Left cardiac atrium (tissue), 4 donors: ENCODE measurements around the gene CDH11. TPM values are rescaled to one million over a fixed set of nuclear protein-coding genes. Genes with fewer than 3 reads are reported as not detected.

Source experiments
- ATAC-seq, 2 donors: fragments of 200-7000 bp; cut with Tn5 transposase; one replicate each; pipeline ENCODE4 v1.9.1; 2020; ENCODE audit warnings: mild to moderate bottlenecking in 2 of 2, moderate library complexity in 2 of 2
- DNase-seq: peaks from one replicate; pipeline ENCODE4 v3.0.0-alpha.2; 2020
- intact Hi-C, 2 donors: fragments of 100-400 bp; cut with DNase I; formaldehyde crosslinking; loops; one replicate each; pipeline versions ENCODE4 v1.14.1 to v1.15.1; 2022 to 2023
- total RNA-seq, 2 donors: library from RNA; stranded (reverse); fragmentation: NEBNext Ultra II Directional; extraction: Animal tissue kit (Norgen Biotek cat#: 25700); gene quantifications; one replicate each; pipeline ENCODE4 v1.2.1, GENCODE V29; 2021
- donor health status: DM: no; HTN: yes; CAD: no.
- donor health status: DM: no; HTN: yes; CAD: no; lungs with severe emphysema.
- donor health status: DM: yes; HTN: yes; CAD: no.
- donor health status: Dilated cardiomyopathy.

The CDH11 gene
- total RNA-seq, 2 donors from 2014 or later: 12.8 to 48.7 TPM

DNA sequence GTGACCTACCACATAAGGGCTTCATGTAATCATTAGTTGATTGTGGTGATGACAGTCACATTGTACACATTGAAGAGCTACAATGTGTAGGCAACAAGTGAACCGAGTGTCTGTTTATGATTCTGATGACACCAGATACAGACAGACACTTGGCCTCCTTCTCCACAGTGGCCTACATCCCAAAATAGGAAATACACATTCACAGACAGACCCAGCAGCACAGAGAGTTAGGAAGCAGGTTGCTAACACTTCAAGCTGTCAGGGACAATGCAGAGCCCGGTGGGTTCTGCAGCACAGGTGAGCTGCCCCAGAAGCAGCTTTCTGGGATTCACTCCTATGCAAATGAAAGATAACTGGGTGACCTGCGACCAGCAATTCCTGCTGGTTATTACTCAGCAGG lies 72.2 kb downstream of the CDH11 start:
- DNase-seq (no peak), ATAC-seq (peak in 1 of 2 donors; percentile 53)
- intact Hi-C loops: no loop called here

DNA sequence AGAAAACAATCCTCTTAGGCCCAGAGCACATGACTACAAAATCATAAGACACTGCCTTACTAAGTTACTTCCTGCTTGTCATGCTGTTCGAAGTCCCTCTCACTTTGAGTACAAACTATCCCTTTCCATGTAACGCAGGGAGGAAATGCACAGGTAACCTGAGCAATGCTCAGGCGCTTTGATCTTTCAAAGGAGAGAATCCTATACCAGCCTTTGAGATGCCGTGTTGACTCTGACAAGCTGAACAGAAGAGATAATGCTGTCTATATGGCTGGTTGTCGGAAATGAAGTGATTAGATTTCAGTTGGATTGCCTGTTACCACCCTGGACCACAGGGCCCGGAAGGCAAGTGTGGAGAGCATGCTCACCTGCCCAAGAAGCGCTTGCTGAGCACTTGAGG lies 75.9 kb downstream of the CDH11 start:
- intact Hi-C loops: no loop called here
- no peak for ATAC-seq
- no peak for DNase-seq

DNA sequence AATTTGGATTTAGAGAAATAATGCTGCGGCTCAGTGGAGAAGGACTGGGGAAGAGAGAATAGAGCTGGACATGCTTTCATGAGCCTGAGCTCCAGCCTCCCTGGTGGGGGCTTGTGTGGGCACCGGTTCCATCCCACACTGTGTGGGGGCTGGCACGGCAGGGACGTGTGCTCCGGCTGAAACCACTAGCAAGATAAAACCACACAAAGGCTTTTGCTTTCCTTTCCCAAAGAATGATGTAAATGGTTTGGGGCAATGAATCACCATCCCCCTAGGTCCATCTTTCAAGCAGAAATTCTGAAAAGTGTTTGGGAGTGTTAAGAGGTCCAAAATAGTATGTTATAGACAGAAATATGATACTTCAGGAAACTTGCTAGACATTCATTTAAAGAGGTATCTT lies 77.0 kb downstream of the CDH11 start:
- intact Hi-C loops: no loop called here
- DNase-seq (no peak), ATAC-seq (peak in 1 of 2 donors; percentile 64)

DNA sequence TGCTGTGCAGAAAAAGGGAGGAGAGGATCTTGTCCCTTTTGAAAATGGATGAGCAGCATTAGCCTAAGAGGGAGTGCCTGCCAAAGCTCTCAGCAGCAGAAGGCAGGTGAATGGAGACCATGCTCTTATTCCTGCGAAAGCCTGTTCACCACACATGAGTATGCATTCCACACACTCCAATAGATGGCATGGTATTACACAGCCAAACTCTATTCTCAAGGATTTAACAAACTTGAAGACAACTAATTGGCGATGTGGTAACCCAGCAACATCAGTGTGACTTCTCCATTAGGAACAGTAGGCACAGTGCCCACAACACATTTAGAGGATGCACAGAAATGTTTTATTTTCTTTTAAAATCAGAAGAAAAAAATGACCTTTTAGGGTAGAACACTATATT lies 77.8 kb downstream of the CDH11 start:
- intact Hi-C loops: no loop called here
- DNase-seq (no peak), ATAC-seq (no peak)

DNA sequence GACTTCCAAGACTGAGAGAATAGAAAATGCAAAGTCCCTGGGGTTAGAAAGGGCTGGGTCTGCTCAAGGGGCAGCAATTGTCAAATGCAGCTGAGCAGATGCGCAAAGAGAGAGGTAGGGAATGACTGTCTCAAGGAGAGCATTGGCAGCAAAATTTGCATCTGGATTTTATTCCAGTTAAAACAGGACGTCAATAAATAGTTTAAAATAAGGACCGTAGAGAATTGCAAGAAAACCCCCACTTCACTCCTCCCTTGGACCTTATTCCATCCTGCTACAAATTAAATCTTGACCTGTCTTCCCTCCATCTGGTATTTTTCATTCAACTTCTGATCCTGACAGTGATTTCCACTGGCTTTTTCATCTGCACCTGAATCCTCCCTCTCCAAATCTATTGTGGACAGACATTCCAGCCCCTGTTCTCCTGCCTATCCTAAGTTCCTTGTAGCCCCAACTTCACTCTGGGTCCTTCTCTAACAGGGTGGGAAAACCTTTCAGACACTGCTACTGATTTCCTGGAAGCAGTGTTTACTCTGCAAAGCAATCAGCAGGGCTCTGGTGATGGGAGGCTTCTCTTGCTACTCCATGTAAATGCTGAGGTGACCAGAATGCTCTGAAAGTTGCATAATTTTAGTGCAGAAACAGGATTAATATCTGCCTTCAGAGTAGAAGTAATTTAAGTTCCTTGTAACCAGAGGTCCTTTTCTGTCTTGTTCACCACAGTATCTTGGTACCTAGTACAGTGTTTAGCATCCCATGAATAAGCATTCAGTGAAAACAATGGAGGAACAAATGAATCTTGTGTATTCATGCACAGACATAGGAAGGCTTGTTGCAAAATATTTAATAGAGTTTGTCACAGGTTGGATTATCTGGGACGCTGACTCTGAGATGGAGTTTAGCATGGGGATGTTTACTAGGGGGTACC lies 79.2 kb downstream of the CDH11 start:
- intact Hi-C loops: no loop called here
- DNase-seq (no peak), ATAC-seq (no peak)

DNA sequence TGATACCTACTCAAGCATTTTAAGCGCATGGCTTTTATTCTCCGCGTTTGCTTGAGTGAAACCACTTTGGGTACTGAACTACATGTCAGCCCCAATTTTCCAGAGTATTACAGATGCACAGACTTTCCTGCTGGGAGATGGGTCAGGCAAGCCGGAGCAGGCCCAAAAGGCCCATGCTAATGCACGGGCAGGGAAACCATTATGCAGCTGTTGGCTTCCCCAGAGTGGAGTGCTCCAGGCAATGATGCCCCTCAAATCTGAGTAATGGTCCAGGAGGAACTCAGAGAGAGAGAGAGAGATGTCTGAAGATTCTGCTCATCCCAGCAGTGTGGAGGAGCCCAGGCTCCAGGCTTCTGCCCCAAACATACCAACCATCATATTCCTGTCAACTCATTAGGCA lies 80.2 kb downstream of the CDH11 start:
- intact Hi-C loops: no loop called here
- no peak for ATAC-seq
- no peak for DNase-seq

DNA sequence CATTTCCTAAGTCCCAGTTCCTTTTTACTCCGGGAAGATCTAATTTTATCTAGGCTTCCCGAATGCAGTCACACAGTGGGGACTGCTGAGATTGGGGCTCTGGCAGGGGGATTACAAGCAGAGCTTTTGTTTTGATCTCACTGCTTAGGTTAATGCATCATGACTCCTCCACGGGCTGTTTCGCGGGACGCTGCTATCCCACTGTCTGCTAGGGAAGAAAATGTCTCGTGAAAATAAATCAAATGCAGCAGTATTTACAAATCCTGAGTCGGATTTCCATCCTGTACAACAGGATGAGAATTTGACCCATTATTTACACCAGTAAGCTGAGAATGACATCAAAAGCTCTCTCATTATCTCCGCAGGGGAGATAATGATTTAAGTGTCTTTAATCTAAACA lies 83.8 kb downstream of the CDH11 start:
- no peak for ATAC-seq
- DNase-seq: no peak
- intact Hi-C loops: no loop called here

DNA sequence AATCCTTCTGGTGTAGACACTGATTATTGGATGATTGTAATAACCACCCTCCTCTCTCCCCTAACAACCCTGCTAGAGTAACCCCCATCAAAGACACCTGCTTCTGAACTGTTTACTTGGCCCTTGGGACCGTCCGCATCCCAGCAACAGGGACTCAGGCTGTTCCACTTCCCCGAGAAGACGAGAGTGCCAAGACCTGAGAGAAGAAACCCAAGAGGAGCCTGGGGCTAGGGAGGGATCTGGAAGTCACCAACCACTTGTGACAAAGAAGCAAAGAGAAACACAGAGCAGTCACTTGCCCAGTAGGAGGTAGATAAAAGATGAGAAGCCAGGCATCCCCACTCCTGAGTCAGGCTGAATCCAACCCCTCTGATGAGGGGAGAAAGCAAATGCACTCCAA lies 84.3 kb downstream of the CDH11 start:
- DNase-seq (no peak), ATAC-seq (no peak)
- intact Hi-C loops: no loop called here

DNA sequence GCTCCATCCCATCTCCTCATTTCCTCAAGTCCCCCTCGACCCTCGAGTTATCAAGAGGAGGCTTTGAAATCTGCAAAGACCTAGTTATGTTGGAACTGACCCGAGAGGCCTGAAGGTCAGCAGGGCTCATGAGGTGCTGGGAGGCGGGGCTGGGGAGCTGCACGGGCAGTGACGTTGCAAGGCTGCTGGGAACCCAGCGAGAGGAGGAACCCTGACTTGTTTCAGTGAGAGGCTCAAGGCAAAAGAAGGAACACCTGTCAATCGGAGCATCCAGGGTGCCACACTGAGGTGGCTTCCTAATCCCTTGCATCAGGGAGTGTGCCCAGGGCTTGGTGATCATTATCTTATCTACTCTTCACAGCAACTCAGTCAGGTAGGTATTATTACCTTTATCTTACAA lies 86.9 kb downstream of the CDH11 start:
- no peak for ATAC-seq
- DNase-seq: no peak
- intact Hi-C loops: no loop called here

DNA sequence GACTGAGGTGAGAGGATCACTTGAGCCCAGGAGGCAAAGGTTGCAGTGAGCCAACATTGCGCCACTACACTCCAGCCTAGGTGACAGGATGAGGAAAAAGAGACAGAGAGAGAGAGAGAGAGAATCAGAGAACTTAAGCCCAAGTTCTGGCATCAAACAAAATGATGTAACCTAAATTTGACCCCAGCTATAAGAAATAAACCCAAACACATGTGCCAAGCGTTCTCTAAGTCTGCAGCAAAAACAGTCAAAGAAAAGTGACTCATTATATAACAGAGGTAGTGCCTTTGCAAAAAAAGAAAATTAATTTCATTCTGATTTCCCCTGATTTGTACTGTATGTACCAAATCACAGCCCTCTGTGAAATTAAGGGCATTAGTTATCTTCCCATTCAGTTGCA lies 89.5 kb downstream of the CDH11 start:
- no peak for ATAC-seq
- intact Hi-C loops: no loop called here

DNA sequence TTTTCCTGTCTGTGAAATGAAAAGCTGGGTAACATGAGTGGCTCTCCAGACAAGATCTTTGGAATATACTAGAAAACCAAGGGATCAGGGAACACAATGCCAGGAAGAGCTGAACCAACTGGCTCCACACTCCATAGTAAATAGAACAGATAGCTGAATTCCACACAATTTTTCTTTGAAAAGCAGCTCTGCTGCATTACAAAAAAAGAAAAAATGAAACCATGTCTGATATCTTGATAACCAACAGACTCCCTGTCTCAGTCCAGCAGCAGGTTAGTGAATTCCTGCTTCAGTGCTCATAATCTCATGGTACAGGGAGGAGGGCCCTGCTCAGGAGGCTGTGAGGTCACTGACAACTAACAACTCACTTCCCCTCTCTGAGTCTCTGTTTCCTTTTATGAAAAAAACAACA lies 97.1 kb downstream of the CDH11 start:
- DNase-seq (peak; percentile 25), ATAC-seq (peak; percentile 27 to 93)
- intact Hi-C loops: no loop called here

More for the DNA sequence above, 89.5 kb downstream of the CDH11 start:
- no peak for DNase-seq

DNA sequence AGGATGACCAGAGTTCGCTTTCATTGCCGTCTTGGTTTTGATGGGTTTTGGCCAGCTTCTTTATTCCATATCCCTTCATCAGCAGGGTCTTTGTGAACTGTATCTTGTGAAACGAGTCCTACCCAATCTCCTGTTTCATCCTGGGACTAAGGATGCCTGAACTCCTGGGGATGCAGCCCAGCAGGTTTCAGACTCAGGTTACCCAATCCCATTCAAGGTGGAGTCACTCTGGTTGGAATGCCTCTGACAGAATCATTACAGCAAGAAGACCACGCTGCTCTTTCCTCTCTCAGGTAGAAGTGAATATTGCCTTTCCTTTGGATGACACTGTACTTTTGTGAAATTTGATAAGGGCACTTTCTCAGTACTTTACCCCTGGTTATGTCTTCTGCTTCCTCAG lies 98.1 kb downstream of the CDH11 start:
- DNase-seq (no peak), ATAC-seq (no peak)
- intact Hi-C loops: no loop called here

DNA sequence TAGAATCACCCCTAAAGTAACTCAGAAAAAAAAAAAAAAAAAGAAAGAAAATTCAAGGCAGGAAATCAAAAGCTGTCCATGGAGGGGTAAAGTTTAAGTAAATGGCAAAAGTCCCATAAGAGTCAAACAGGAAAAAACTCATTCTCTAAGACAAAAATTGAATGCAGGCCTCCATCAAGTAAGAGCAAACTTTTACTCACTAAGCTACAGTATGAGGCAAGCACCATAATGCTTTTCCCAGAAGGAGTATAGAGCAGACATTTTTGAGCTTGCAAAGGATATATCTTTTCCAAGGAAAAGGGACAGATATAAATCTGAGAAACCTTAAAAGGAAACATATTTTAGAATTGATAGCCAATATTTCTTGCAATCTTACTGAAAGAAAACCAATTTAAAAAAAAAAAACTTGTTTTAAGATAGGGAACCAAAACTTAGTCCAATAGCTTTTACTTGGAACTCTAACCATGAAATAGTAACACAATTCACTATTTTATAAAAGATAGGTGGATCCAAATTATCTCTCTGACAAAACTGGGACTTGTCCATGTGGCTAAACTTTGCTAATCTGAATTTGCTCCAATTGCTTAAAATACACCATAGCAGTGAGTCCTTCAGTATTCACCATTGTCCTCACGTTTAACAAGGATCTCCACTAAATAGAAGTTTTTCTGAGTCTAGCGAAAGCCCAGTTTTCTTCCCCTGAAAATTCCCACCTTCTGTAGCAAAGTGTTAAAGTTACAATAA lies 99.8 kb downstream of the CDH11 start:
- no peak for ATAC-seq
- no peak for DNase-seq
- intact Hi-C loops: no loop called here

DNA sequence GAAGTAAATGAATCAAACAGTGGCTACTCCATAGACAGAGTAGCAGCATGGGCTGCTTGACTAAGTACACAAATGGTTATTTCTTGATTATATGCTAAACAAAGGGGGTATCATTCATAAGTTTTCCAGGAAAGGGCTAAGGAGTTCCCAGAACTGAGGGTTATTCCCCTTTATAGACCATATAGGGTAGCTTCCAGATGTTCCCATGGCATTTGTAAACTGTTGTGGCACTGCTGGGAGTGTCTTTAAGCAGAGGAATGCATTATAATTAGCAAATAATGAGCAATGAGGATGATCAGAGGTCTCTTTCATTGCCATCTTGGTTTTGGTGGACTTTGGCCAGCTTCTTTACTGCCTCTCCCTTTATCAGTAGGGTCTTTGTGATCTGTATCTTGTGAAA lies 105.1 kb downstream of the CDH11 start:
- intact Hi-C loops: no loop called here
- no peak for ATAC-seq
- no peak for DNase-seq

DNA sequence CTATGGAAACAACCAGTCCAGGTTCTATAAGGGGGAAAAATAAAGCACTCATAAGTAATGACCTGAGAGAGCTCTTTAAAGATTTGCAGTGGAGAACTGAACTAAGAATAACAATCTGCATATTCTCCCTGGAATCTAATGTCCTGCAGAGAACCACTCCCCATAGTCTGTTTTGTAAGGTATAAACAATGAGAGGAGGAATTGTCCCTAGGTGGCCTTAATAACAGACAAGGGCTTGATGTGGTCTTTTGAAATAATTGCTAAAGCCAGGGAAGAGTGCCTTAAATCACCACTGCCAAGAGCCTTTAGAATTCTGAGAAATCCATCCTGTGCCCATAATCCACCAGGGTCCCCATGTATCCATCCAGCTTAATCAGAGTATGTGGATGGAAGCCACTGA lies 106.3 kb downstream of the CDH11 start:
- intact Hi-C loops: no loop called here
- no peak for ATAC-seq
- DNase-seq: no peak

DNA sequence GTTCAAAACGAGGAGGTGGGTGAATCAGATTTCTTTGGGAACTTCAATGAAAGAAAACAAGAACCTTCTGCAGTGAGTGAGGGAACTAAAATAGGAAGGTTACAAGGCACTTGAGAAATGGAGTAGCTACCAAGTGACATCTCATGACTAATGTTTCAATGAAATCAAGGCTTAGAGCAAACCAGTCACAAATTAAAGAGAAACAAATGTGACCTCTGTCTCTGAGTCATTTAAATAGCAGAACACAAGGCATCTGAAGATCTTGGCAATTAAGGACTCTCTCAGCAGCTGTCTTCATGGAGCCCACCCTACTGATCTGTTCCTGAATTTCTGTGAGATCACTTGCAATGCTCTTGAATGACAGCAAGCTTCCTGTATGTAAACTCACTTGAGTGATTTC lies 109.5 kb downstream of the CDH11 start:
- ATAC-seq (no peak), DNase-seq (no peak)
- intact Hi-C loops: no loop called here

DNA sequence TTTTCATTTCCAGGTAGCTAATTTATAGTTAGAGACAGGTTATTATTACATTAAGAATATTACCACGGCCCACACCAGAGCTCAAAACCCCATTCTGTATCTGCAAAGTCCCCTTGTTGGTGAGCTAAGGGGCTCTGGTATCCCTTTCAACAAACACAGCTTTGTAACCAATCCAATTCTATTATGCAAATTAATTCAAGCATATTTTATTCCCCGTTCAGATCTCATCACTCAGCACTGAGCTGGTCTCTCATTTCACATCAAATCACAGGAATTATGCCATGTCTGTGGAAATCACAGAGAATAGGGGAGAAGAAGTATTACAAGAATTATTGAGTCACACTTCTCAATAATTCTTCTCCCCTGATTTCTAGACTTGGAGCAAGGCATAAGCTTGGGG lies 111.7 kb downstream of the CDH11 start:
- DNase-seq (no peak), ATAC-seq (no peak)
- intact Hi-C loops: no loop called here

DNA sequence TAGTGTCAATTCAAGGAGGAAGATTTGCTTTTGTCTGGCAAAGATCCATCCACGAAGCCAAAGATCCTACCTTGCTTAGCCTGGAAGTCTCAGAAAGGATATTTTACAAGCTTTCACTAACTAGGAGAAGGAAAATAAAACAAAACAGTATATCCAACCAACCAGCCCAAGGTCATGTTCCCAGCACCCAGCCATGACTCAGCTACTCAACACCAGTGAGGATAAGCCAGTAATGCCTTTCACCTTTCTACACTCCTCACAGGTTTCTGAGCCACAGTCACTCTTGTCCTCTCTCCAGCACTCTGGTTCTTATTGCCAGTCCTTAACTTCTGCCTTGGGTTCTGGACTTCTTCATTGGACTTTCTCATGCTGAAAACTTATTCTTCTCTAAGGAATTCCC lies 116.2 kb downstream of the CDH11 start:
- ATAC-seq (no peak), DNase-seq (no peak)
- intact Hi-C loops: no loop called here

DNA sequence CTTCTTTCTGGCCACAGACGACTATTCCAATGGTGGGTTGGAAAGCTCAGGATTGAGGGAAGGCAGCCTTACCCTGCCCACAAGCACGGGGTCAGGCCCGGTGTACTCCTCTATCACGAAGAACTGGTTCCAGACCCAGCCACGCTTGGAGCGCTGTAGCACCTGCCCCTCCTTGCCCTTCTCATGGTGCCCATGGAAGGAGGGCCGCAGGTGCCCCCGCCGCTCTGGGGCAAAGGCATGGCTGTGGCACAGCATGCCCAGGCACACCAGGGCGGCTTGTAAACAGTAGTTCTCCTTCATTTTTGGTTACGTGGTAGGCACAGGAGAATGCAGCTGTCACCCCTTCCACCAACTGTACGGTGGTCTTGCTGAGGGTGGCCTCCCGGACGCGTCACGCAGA lies 117.3 kb downstream of the CDH11 start:
- ATAC-seq (no peak), DNase-seq (no peak)
- intact Hi-C loops: no loop called here

DNA sequence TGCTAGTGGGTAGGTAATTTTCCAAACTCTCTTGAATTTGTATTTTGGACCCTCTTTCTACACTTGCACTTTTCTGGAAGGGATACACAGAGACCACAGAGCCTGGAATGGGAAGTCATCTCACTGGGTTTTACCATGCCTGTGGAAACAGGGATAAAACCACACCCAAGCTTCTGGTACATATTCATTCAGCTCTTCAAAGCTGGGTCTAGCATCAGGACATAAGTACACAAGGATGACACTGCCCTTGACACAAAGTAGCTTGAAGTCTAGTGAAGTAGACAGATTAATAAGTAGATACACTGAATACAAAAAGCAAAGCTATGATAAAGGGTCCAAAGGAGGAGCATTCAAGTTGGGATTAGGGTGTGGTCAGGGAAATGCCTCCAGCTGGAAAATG lies 118.2 kb downstream of the CDH11 start:
- DNase-seq: no peak
- ATAC-seq: no peak
- intact Hi-C loops: no loop called here

DNA sequence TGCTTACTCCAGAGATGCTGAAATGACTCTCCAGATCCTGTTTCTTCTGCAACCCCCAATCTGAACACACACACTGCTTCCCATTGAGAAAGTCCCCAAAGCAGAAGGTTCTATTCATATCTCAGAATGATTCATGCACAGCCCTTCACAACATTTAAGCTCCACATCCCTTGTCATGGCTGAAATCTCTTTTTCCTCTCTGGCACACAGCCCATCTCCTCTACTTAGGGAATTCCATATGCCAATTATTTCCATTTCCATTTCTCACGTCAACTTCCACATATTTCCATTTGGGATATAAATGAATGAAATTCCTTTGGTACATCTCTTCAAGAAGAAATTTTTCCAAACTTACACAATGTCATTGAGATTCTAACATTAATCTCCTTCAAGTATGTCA lies 119.6 kb downstream of the CDH11 start:
- ATAC-seq (no peak), DNase-seq (no peak)
- intact Hi-C loops: no loop called here
